GM12873 (cell line): ENCODE measurements around the gene PIP4P1.

Experiments used
- CTCF ChIP-seq: IDR thresholded peaks from 2 replicates; pipeline ENCODE4 v1.5.1; 2012; ENCODE audit warnings: low read depth, mild to moderate bottlenecking, moderate library complexity, low read length, control low read depth; ENCODE audit not compliant: insufficient read depth; ENCODE audit errors: missing control alignments

The PIP4P1 gene

GRCh38 chr14:20494935-20495766, 33.9 kb upstream of the PIP4P1 start:
- no peak for TF ChIP-seq CTCF

GRCh38 chr14:20493634-20494033, 32.4 kb upstream of the PIP4P1 start:
- TF ChIP-seq CTCF = no peak

GRCh38 chr14:20492486-20492885, 31.3 kb upstream of the PIP4P1 start:
- TF ChIP-seq CTCF = no peak

- no peak for TF ChIP-seq CTCF
These were observed 29.3 kb upstream of the PIP4P1 start for GRCh38 chr14:20490563-20490962.

- no peak for TF ChIP-seq CTCF
These were observed 28.1 kb upstream of the PIP4P1 start for GRCh38 chr14:20489093-20489994.

GRCh38 chr14:20487396-20487725, 26.1 kb upstream of the PIP4P1 start:
- TF ChIP-seq CTCF = peak; percentile 32

GRCh38 chr14:20486684-20487395, 25.6 kb upstream of the PIP4P1 start:
- no peak for TF ChIP-seq CTCF
